ENCODE data around the gene GUCA2A. TPM values are rescaled to one million over a fixed set of nuclear protein-coding genes. Genes with fewer than 3 reads are reported as not detected.

GUCA2A gene
- total and polyA plus RNA-seq, 2 of the 8 experiments (the other 6 are each of a cell fraction or from before 2014, with no cell fraction given), result not detected

DNA sequence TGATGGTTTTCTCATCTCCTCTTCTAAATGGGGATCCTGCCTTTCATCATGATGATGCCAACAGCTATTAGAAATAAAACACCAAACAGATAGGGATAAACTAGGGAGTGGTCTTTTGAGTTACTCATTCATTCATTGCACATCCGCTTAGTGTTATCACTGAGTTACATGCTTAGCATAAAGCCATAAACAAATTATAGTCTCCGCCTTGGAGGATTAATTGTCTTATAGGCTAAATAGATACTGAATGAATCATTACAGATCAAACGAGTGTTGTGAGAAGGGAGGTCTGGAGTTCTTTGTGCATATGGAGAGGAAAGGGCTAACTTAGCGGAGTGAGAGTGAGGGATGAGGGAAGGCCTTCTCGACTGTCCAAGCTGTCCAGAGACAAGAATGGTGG, 31.2 kb downstream of the GUCA2A start (continued):
- no peak for TF ChIP-seq SP4 (IDR thresholded peaks at IDR 0.05; ENCODE audit: low read length)
- no peak for TF ChIP-seq TBP (IDR thresholded peaks at IDR 0.05; ENCODE audit: low read depth, low read length)

Data from H1 (cell line).